ENCODE data around the gene DCAKD.

DNA sequence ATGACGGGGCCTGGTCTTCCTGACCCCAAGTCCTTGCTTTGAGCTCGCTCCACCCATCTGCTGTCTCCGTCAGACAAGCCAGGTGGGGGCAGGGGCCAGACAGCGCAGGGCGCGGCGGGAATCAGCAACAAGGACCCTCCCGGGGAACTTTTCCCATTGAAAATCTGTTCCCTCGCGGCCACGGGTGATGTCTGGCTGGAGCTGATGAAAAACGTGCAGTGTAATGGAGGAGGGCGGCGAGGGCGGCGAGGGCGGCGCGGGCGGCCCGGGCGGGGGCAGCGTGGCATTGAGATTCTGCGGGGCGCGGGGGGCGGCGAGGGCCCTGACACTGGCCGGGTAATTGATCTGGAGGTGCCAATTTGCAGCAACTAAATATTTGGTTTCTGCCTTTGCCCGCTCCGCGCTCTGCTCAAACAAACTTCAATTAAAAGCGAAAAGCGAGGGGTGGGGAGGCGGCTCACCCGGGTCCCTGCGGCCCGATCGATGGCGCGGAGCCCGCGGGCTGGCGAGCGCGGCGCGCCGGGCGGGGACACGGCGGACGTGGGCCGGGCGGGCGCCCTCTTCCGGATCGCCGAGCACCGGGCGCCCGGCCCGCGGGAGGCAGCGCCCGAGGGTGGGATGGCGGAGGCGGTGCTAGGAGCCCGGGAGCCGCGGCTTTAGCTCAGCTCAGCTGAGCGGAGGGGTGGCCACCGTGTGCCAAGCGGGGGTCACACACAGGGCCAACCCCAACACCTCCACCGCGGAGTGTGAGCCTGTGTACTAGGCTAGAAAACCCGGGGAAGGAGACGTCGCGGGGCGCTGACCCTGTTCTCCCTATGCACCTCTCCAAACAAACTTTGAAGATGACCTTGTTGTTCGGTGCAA lies 32.4 kb downstream of the DCAKD start:
- TF ChIP-seq, protein P1, sequence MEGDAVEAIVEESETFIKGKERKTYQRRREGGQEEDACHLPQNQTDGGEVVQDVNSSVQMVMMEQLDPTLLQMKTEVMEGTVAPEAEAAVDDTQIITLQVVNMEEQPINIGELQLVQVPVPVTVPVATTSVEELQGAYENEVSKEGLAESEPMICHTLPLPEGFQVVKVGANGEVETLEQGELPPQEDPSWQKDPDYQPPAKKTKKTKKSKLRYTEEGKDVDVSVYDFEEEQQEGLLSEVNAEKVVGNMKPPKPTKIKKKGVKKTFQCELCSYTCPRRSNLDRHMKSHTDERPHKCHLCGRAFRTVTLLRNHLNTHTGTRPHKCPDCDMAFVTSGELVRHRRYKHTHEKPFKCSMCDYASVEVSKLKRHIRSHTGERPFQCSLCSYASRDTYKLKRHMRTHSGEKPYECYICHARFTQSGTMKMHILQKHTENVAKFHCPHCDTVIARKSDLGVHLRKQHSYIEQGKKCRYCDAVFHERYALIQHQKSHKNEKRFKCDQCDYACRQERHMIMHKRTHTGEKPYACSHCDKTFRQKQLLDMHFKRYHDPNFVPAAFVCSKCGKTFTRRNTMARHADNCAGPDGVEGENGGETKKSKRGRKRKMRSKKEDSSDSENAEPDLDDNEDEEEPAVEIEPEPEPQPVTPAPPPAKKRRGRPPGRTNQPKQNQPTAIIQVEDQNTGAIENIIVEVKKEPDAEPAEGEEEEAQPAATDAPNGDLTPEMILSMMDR (IDR thresholded peaks at IDR 0.05) = peak; percentile 47 to 75 (median 67)
- TF ChIP-seq POLR2A (IDR thresholded peaks at IDR 0.05; ENCODE audit: low read depth) (no peak), EP300 (IDR thresholded peaks at IDR 0.05) (no peak)
